Testis (tissue), 2 donors: ENCODE data around the gene CFAP47.
A peak's percentile ranks its signal among the peaks of the same experiment; 100 is the strongest.

Source experiments
- POLR2A ChIP-seq: fragments of 450-650 bp; IDR thresholded peaks from one replicate; pipeline ENCODE4 v1.6.1; 2017; ENCODE audit warnings: antibody characterized with exemption, mild to moderate bottlenecking, moderate library complexity
- TF ChIP-seq, protein P1 (sequence below), 3 experiments: fragments of 450-650 bp in 2 of 3; fragments of 200-600 bp in 1 of 3; sonication (generic) in 1 of 3; IDR thresholded peaks; one replicate each; pipeline ENCODE4 v1.5.1; 2016 to 2019; ENCODE audit warnings: antibody characterized with exemption in 3 of 3, mild to moderate bottlenecking in 2 of 3, moderate library complexity in 1 of 3

DNA sequence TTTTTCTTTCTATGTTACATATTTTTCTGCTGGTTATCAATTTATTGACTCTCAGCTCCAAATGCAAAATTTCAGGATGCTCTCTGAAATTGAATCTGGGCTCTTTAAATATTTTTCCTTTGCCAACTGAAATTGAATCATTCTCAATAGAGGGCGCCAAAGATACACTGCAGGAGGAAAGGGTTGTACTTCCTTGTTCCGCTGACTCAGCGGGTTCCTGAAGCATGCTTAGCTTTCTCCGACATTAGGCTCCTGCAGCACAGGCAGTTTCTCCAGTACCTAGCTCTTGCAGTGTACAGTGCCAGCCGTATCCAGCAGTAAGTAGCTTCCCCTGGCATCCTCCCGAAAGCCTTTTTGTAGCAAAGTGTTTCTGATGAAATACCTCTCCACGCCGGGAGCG lies 28.8 kb upstream of the CFAP47 start:
- TF ChIP-seq, protein P1, sequence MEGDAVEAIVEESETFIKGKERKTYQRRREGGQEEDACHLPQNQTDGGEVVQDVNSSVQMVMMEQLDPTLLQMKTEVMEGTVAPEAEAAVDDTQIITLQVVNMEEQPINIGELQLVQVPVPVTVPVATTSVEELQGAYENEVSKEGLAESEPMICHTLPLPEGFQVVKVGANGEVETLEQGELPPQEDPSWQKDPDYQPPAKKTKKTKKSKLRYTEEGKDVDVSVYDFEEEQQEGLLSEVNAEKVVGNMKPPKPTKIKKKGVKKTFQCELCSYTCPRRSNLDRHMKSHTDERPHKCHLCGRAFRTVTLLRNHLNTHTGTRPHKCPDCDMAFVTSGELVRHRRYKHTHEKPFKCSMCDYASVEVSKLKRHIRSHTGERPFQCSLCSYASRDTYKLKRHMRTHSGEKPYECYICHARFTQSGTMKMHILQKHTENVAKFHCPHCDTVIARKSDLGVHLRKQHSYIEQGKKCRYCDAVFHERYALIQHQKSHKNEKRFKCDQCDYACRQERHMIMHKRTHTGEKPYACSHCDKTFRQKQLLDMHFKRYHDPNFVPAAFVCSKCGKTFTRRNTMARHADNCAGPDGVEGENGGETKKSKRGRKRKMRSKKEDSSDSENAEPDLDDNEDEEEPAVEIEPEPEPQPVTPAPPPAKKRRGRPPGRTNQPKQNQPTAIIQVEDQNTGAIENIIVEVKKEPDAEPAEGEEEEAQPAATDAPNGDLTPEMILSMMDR (IDR thresholded peaks at IDR 0.05), result peak; percentile 19 to 32 (median 31)
- TF ChIP-seq POLR2A, result no peak
